GM18951 (cell line): ENCODE data around the gene MEF2A.
"Not testable (repeated sequence)": the region's sequence is repeated elsewhere in the genome, so short reads cannot be mapped to it uniquely, and the experiment has no call there.

Source experiments
- POLR2A ChIP-seq: IDR thresholded peaks from 4 replicates; pipeline ENCODE4 v1.6.1; 2011; ENCODE audit warnings: mild to moderate bottlenecking; ENCODE audit not compliant: insufficient read length, insufficient read depth; ENCODE audit errors: extremely low read depth
- in situ Hi-C: fragments of 300-500 bp; cut with MboI; formaldehyde crosslinking; loops from one replicate; pipeline ENCODE4 v1.12.0; 2022; ENCODE audit warnings: low sequenced_read_pairs, mixed read lengths, inconsistent platforms; ENCODE audit not compliant: unreplicated experiment

The MEF2A gene

DNA sequence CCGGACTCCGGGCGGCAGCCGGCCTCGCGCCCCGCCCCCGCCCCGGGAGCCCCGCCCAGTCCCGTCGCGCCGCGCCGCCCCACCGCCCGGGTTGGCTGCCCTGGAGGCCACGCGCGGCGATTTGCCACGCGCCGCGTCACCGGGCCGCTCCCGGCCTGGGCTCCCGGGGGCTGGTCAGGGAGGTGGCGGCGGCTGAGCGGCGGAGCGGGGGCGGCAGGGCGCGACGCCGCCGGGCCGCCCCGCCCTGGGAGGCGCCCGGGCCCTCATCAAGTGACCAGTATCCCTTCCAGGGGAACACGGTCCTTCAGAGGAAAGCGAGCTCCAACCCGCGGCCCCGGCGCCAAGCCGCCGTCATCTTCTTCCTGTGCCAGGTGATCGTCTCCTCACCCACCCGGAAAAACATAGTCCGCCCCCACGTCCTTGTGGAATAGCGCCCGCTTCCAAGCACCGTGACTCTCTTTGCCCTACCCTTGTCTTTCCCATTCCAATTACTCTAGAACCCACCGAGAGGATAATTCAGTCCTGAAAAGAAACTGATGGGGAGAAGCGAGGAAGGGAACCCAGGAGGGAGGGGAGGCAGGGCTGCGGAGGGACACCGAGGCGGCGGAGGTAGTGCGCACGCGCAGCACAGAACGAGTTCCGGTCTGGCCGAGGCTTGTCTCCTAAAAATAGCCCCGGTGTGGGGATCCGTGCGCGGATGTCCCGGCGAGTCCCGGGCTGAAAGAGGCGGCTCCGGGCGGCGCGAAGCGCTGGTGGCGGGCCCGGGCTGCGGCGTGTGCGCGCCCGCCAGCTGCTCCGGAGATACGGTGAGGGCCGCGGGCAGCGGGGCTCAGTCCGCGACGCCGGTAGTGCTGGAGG lies at the start of gene MEF2A:
Gene MEF2A (plus strand): TSS at position 686 of the 858 bp plus-strand sequence. CDS start 67,136 bp downstream, outside the sequence.
- TF ChIP-seq POLR2A: peak; percentile 88
- in situ Hi-C loops: no loop called here

- no peak for TF ChIP-seq POLR2A
- in situ Hi-C loops: no loop called here
Measured at GRCh38 chr15:99518191-99518590, 47.6 kb upstream of the MEF2A start.

DNA sequence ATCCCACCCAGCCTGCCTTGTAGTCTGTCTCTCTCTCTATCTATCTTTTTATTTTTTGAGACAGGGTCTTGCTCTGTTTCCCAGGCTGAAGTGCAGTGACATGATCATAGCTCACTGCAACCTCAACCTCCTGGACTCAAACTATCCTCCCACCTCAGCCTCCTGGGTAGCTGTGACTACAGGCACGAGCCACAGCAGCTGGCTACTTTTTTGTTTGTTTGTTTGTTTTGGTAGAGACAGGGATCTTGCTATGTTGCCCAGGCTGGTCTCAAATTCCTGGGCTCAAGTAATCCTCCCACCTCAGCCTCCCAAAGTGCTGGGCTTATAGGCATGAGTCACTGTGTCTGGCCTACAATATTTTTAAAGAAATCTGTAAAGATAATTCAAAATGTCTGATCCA lies 46.4 kb upstream of the MEF2A start:
- in situ Hi-C loops: not testable (repeated sequence)

GRCh38 chr15:99522288-99522687 lies 43.5 kb upstream of the MEF2A start:
- in situ Hi-C loops: no loop called here

DNA sequence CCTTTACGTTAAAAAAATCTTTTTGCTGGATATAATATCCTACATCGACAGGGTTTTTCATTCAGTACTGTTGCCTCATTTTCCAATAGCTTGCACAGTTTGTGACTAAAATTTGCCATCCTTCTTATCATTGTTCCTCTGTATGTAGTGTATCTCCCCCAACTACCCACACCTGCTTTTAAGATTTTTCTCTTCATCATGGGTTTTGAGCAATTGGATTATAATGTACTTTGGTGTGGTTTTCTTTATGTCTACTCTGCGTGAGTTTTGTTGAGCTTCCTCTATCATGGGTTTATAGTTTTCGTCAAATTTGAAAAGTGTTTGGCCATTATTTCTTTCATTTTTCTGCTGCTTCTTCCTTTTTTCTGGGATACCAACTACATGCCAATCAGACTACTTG lies 39.6 kb upstream of the MEF2A start:
- TF ChIP-seq POLR2A: no peak
- in situ Hi-C loops: no loop called here

More at GRCh38 chr15:99522288-99522687, 43.5 kb upstream of the MEF2A start:
- TF ChIP-seq POLR2A: no peak

GRCh38 chr15:99526671-99527070 lies 39.1 kb upstream of the MEF2A start:
- no peak for TF ChIP-seq POLR2A
- in situ Hi-C loops: no loop called here

DNA sequence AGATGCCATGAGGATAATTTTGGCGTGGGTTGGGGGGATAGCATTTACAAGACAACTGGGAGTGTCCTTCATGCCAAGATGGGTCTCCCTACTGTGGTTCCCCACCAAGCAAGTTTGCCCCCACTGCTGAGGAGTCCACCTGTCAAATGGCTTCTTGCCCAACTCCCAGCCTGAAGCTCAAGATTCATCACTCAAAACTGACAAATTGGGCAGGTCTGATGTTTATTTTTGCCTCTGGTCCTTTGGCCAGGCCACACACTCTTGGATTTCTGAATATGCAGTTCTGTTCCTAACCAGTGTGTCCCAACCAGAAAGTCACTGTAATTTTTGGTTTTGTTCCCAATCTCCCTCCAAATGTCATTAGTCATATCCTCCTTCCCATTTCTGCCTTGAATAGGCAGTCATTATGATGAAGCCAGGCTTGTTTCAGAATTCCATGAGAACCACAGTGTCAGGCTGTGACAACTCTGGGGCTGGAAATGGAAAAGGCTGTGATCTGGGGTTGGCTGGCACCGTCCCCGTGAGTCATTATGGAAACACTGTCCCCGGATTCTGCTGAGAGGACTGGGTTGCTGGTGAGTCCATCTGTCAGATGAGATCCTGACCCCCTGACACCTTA lies 29.3 kb upstream of the MEF2A start:
- in situ Hi-C loops: no loop called here
- TF ChIP-seq POLR2A: no peak

DNA sequence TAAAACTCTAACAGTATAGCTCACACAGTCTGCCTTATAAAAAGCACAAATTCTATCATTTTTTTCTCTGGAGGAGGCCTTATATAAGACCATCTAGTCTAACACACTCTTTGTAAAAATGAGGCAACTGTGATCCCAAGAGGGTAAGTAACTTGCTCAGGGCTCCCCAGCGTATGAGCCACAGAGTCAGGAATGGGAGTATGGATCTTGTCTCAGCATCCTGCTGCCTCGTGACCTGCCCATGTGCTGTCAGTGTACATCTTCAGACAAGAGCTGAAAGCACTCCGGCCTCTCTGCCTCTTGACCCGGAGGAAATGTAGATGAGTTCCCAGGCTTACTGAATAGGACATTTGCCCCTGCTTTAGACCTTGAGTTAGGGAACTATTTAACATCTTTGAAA lies 28.4 kb upstream of the MEF2A start:
- in situ Hi-C loops: no loop called here
- TF ChIP-seq POLR2A: no peak

DNA sequence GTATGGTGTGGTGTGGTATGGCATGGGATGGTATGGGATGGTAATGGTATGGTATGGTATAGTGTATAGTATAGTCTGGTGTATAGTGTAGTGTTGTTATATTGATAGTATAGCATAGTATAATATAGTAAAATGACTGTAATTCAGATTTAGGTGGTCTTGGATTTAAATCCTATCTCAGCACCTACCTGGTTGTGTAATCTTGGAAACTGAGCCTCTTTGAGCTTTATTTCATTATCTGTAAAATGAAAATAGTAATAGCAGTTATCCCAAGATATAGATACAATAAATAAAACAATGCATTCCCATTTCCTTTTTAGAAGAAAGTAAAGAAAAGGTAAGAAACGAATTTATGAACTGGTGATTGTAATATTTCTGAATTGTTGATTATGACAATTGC lies 27.5 kb upstream of the MEF2A start:
- TF ChIP-seq POLR2A: no peak
- in situ Hi-C loops: no loop called here

DNA sequence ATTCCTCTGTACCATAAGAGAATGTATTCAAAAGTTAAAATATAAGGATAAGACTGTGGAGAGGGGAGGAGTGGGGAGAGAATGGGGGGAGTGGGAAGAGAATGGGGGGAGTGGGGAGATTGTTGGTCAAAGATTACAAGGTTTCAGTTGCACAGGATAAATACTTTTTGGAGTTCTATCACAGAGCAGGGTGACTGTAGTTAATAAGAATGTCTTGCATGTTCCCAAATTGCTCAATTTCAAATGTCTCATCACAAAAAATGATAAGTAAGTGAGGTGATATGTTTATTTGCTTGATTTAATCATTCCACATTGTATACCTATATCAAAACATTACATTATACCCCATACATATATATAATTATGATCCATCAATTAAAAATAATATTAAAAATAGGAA lies 23.0 kb upstream of the MEF2A start:
- no peak for TF ChIP-seq POLR2A
- in situ Hi-C loops: no loop called here

- in situ Hi-C loops: no loop called here
- TF ChIP-seq POLR2A: no peak
Measured at GRCh38 chr15:99545605-99546004, 20.2 kb upstream of the MEF2A start.

DNA sequence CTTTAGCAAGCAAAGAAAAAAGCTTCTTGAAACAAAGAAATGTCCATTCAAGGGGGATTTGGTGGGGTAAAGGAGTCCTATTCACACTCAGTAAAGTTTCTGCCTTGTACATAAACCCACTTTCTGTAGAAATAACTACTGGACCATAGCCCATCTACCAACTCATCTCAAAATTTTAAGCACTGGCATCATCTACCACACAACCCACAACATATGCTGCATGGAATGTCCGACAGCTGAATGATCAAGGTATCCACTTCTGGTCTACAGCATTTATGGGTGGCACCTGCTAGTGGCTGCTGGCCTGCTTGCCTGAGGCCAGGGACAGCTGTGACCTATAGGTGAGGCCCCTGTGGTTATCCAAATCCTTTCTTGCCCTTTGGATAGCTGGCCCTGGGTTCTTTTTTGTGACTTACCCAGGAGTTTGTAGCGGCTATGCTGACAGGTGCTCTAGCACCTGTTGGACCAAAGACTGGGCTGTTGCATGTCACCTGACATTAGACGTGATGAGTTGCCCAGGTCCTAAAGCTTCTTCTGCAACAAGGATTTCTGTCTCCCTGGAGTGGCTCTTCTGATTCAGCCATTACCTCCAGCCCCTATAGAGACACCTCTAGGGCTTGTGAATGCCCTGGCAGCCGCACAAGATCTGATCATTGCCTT lies 19.2 kb upstream of the MEF2A start:
- no peak for TF ChIP-seq POLR2A
- in situ Hi-C loops: no loop called here

DNA sequence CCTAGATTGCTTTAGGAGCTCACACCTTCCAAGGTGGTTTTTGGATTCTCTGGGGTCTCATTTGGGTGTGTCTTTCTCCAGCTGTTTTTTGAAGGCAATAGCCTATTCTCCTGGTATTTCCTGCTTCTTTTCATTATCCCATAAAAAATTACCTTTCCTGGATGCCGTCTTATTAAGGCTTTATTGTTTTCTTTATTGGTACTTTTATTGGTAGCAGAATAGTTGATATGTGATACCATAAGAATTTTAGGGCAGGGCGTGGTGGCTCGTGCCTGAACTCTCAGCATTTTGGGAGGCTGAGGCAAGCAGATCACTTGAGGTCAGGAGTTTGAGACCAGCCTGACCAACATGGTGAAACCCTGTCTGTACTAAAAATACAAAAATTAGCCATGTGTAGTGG lies 18.3 kb upstream of the MEF2A start:
- in situ Hi-C loops: no loop called here
- TF ChIP-seq POLR2A: no peak

DNA sequence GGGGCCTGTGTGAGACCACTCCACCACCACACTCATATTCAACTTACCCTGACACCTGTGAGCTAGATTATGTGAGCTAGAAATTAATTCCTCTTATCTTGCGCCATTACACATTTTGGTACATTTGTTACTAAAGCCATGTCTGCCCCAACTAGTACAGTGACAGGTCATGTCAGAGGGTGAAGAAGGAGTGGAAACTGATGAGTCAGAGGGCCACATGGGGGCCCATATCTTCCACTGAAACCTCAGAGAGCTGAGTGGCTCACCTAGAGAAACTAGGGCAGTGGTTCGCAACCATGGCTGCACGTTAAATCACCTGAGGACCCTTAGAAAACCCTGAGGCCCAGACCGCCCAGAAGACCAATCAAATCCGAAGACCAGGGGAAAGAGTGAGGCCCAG lies 15.7 kb upstream of the MEF2A start:
- in situ Hi-C loops: no loop called here
- no peak for TF ChIP-seq POLR2A
